ENCODE results near the gene MEF2D.

DNA sequence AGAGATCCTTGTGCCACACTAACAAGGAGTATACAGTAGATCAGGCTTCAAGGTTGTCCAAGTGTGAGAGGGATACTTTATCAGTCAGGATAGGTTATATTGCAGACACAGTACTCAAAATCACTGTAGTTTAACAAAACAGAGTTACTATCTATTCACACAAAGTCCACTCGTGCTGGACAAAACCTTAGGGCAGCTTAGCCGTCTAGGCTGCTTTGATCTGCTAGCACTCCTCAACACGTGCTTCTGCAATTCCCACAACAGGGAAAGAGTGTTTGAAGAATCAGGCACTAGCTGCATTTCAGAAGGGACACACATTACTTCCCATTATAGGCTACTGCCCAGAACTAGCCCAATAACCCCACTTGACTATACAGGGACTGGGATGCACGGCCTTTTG lies 39.5 kb downstream of the MEF2D start:
- TF ChIP-seq POLR2A (IDR thresholded peaks at IDR 0.05; ENCODE audit: low read depth, low read length) (no peak), TAF1 (IDR thresholded peaks at IDR 0.05; ENCODE audit: borderline replicate concordance, low read depth, low read length) (no peak)

Data from GM12892 (cell line).